Brain microvascular endothelial cell (primary cell): ENCODE data around the gene ING3.

Source experiments
- DNase-seq: peaks from one replicate; pipeline ENCODE4 v3.0.0-alpha.2; 2020
- H3K27ac ChIP-seq: fragments of 250-450 bp; sonication (Bioruptor Pico); 2 replicates; pipeline ENCODE4 v1.5.1; 2020; ENCODE audit warnings: mild to moderate bottlenecking, moderate library complexity
- H3K27me3 ChIP-seq: fragments of 250-450 bp; sonication (Bioruptor Pico); replicated peaks from 2 replicates; pipeline ENCODE4 v1.5.1; 2020; ENCODE audit warnings: mild to moderate bottlenecking
- H3K36me3 ChIP-seq: fragments of 250-450 bp; sonication (Bioruptor Pico); replicated peaks from 2 replicates; pipeline ENCODE4 v1.5.1; 2020; ENCODE audit warnings: mild to moderate bottlenecking
- H3K4me3 ChIP-seq: 2 replicates; pipeline ENCODE4 v1.5.1; 2011; ENCODE audit warnings: low read depth, mild to moderate bottlenecking, control low read depth, low read length, moderate library complexity
- in situ Hi-C: cut with HindIII; loops from 2 replicates; pipeline ENCODE4 v1.10.0; 2017; ENCODE audit warnings: low sequenced_read_pairs, low pct_ligation_motif_present
- TF ChIP-seq, protein P1 (sequence below): IDR thresholded peaks from 2 replicates; pipeline ENCODE4 v1.5.1; 2011; ENCODE audit warnings: low read depth, mild to moderate bottlenecking, moderate library complexity, low read length, control low read depth, inconsistent platforms; ENCODE audit errors: missing control alignments

Gene ING3

DNA sequence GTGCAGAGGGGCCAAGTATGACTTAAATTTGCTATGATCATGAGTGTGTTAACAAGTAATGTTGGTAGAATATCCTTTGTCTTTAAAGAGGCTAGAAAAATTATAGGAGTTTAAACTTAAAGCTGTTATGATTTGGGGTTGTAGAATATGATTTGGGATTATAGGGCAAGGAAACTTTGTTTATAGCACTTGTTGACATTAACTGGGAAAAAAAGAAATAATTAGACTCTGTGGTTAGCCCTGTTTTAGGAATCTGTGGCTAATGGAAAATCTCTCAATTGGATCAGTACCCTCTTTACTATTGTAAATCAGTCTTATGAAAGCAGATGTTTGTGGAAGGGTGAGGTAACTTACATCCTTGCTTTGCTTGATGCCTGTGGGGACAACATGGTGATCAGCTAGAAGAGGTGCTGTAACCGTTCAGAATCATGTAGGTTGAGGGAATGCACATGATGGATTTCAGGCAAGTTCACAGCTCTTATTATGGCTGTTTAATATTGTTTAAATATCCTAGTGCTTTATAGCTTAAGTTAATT, 11.1 kb downstream of the ING3 start:
- TF ChIP-seq, protein P1, sequence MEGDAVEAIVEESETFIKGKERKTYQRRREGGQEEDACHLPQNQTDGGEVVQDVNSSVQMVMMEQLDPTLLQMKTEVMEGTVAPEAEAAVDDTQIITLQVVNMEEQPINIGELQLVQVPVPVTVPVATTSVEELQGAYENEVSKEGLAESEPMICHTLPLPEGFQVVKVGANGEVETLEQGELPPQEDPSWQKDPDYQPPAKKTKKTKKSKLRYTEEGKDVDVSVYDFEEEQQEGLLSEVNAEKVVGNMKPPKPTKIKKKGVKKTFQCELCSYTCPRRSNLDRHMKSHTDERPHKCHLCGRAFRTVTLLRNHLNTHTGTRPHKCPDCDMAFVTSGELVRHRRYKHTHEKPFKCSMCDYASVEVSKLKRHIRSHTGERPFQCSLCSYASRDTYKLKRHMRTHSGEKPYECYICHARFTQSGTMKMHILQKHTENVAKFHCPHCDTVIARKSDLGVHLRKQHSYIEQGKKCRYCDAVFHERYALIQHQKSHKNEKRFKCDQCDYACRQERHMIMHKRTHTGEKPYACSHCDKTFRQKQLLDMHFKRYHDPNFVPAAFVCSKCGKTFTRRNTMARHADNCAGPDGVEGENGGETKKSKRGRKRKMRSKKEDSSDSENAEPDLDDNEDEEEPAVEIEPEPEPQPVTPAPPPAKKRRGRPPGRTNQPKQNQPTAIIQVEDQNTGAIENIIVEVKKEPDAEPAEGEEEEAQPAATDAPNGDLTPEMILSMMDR, result no peak
- H3K4me3 ChIP-seq, result no peak overlapping the region
- DNase-seq, result no peak
- in situ Hi-C loops, result no loop called here
- H3K27ac ChIP-seq, result no peak overlapping the region
- no peaks in the 10 kb centered on the region for H3K27me3 ChIP-seq
- H3K36me3 ChIP-seq, result peaks cover 10% of the 10 kb centered on the region

- no peak overlapping the region for H3K4me3 ChIP-seq
- in situ Hi-C loops, result no loop called here
- no peak for DNase-seq
- H3K27me3 ChIP-seq, result no peaks in the 10 kb centered on the region
- H3K27ac ChIP-seq, result no peak overlapping the region
- TF ChIP-seq, protein P1, result no peak
- peaks cover 17% of the 10 kb centered on the region for H3K36me3 ChIP-seq
Measured at GRCh38 chr7:120964088-120964487, 13.5 kb downstream of the ING3 start.

- peaks cover 30% of the 10 kb centered on the region for H3K36me3 ChIP-seq
- no peak for DNase-seq
Measured at GRCh38 chr7:120966961-120967360, 16.4 kb downstream of the ING3 start.

DNA sequence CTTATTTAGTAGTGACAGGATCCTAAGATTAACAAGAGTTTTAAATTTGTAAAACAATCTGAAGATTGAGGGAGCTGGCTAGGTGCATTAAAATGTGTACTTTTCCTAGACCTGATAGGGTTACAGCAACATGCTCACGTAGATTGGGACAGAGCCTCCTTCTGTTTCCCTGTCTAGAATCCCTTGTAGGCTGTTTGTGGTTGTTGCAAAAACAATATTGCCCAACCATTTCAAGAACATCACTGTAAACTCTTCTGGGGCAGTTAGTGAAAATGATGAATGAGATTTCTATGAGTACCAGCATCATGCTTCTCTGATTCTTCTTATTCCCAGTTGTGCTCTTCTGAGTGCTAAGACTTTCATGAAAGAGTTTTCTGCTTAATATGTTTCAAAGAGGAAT, 23.3 kb downstream of the ING3 start:
- Histone ChIP-seq H3K27ac (no peak overlapping the region), H3K27me3 (no peaks in the 10 kb centered on the region), H3K4me3 (no peak overlapping the region), H3K36me3 (peaks cover 22% of the 10 kb centered on the region)
- DNase-seq, result no peak
- TF ChIP-seq, protein P1, result no peak
- in situ Hi-C loops, result no loop called here

More at GRCh38 chr7:120966961-120967360, 16.4 kb downstream of the ING3 start:
- H3K27me3 ChIP-seq, result no peaks in the 10 kb centered on the region
- no peak overlapping the region for H3K27ac ChIP-seq
- in situ Hi-C loops, result no loop called here
- no peak overlapping the region for H3K4me3 ChIP-seq
- TF ChIP-seq, protein P1, result no peak

DNA sequence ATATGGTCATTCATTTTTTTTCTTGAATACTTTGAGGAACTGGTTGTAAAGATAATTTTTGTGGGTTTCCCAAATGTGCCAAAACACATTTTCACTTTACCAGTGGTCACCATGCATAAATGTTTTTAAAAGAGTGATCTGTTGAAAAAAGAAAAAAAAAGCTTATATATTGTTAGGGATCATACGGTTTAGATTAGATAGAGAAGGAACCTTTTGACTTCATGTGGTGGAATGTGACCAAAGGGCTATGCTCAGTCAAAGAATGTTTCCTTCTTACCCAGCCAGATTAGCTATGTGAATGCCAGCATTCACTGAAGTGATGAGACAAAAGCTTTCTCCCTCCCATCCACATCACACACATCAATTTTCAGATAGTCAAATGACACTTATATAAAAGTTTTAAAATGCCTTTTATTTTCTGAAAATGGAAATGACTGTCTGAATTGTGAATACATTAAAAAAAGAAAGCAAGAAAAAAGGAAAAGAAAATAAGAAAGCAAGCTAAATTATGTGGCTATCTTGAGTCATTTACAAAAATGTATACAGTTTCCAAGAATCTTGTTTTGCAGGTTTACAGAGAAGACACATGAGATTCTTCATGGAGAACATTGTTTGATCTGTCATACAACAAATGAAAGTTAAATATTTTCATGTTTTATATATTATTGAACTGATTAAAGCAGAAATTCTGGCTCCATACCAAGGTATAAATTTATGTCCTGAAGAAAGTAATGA, 29.4 kb downstream of the ING3 start:
- no peaks in the 10 kb centered on the region for H3K36me3 ChIP-seq
- in situ Hi-C loops, result loop anchor here (25.0 kb wide), 2 partner anchors 107 to 357 kb away; partner anchors contain the start of gene WNT16
- no peaks in the 10 kb centered on the region for H3K27me3 ChIP-seq
- no peak overlapping the region for H3K4me3 ChIP-seq
- DNase-seq, result no peak
- TF ChIP-seq, protein P1, result no peak
- no peak overlapping the region for H3K27ac ChIP-seq
